NCI-H128 (cell line): ENCODE results near the gene C16orf46.

Experiments
- DNase-seq: peaks from one replicate; lab custom pipeline; 2025; ENCODE audit not compliant: unreplicated experiment; lab: John Stamatoyannopoulos, UW

C16orf46 gene

GRCh38 chr16:81026429-81026828 is 50.6 kb downstream of the C16orf46 start:
- DNase-seq = no peak

- no peak for DNase-seq
These were observed 58.5 kb downstream of the C16orf46 start for GRCh38 chr16:81018496-81018895.

GRCh38 chr16:81014672-81015071 is 62.4 kb downstream of the C16orf46 start:
- DNase-seq = no peak

GRCh38 chr16:81012974-81013373 is 64.1 kb downstream of the C16orf46 start:
- DNase-seq = no peak
